Gastroesophageal sphincter (tissue), 4 donors: ENCODE results near the gene SGMS1. TPM values are rescaled to one million over a fixed set of nuclear protein-coding genes. Genes with fewer than 3 reads are reported as not detected.

ENCODE experiments used
- ATAC-seq: fragments of 150-250 bp; one replicate; pipeline ENCODE4 v1.9.1; 2016; ENCODE audit warnings: mild to moderate bottlenecking, moderate library complexity
- H3K27ac ChIP-seq, 4 donors: fragments of 200-600 bp; sonication (generic) in 3 of 4; 1 replicate in 3 of 4; 2 replicates in 1 of 4; pipeline ENCODE4 v1.5.1; 2016 to 2019
- H3K27me3 ChIP-seq: fragments of 200-600 bp; sonication (generic); one replicate; pipeline ENCODE4 v1.5.1; 2019
- H3K36me3 ChIP-seq, 2 donors: fragments of 200-600 bp; sonication (generic); one replicate each; pipeline ENCODE4 v1.5.1; 2019; ENCODE audit warnings: control low read depth in 1 of 2
- H3K4me1 ChIP-seq, 3 donors: fragments of 200-600 bp; sonication (generic); 1 replicate in 2 of 3; 2 replicates in 1 of 3; pipeline ENCODE4 v1.5.1; 2016 to 2019; ENCODE audit warnings: control low read depth in 2 of 3
- H3K4me3 ChIP-seq, 2 donors: fragments of 200-600 bp; sonication (generic); one replicate each; pipeline ENCODE4 v1.5.1; 2019; ENCODE audit warnings: mild to moderate bottlenecking in 1 of 2, moderate library complexity in 1 of 2
- H3K9me3 ChIP-seq, 3 donors: fragments of 200-600 bp; sonication (generic); one replicate each; pipeline ENCODE4 v1.5.1; 2017 to 2019; ENCODE audit warnings: control low read depth in 2 of 3
- EP300 ChIP-seq: sonication (generic); formaldehyde crosslinking; IDR thresholded peaks from one replicate; pipeline ENCODE4 v1.6.1; 2017; ENCODE audit warnings: antibody characterized with exemption, mild to moderate bottlenecking
- POLR2A ChIP-seq, 2 donors: fragments of 450-650 bp; IDR thresholded peaks; one replicate each; pipeline ENCODE4 v1.6.1; 2017; ENCODE audit warnings: antibody characterized with exemption in 2 of 2, mild to moderate bottlenecking in 2 of 2, moderate library complexity in 1 of 2
- POLR2AphosphoS5 ChIP-seq: sonication (generic); formaldehyde crosslinking; IDR thresholded peaks from one replicate; pipeline ENCODE4 v1.6.1; 2017; ENCODE audit warnings: antibody characterized with exemption
- WGBS, 2 donors: methylation state at CpG; one replicate each; pipeline ENCODE4 v1.1.5; 2018; ENCODE audit warnings: low coverage in 1 of 2; 5-methylcytosine and 5-hydroxymethylcytosine counted together
- total RNA-seq, 4 donors: library from RNA; depleted of rRNA; stranded (reverse); fragments of >200 nt; gene quantifications; one replicate each; pipeline ENCODE4 v1.1.0, GENCODE V29; 2016
- TF ChIP-seq, protein P1 (sequence below), 4 experiments: fragments of 200-600 bp in 2 of 4; fragments of 450-650 bp in 2 of 4; sonication (generic) in 1 of 4; IDR thresholded peaks; one replicate each; pipeline ENCODE4 v1.5.1; 2017 to 2019; ENCODE audit warnings: antibody characterized with exemption in 4 of 4, mild to moderate bottlenecking in 2 of 4, moderate library complexity in 2 of 4

The SGMS1 gene
- total RNA-seq, 4 donors from 2014 or later: 57.7 to 116 (median 66.1) TPM

DNA sequence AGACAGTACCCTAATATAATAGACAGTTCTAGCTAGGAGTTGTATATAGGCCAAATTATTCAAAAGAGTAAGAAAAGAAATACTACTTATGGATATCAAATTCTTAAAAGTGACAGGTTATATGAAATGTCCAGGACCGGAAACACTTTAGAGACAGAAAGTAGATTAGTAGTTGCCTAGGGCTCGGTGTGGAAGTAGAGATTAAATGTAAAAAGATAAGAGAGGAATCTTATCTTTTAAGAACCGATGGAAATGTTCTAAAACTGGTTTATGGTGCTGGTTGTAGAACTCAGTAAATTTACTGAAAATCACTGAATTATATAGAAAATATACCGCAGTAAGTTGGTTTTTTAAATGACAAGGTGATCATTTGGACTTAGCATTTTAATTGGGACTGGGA, 224.9 kb downstream of the SGMS1 start:
- WGBS, 2 donors: 72 to 87% methylated on average over 4 of the region's 4 CpGs
- Histone ChIP-seq H3K36me3 (no peaks in the 10 kb centered on the region), H3K27ac (no peak overlapping the region), H3K9me3 (no peaks in the 10 kb centered on the region), H3K4me1 (peaks cover 0 to 15% (median 0%) of the 10 kb centered on the region in 3 donors), H3K4me3 (no peak overlapping the region), H3K27me3 (no peaks in the 10 kb centered on the region)
- ATAC-seq: no peak
- TF ChIP-seq POLR2A (IDR thresholded peaks at IDR 0.05) (no peak), EP300 (no peak), POLR2AphosphoS5 (no peak)
- TF ChIP-seq, protein P1, sequence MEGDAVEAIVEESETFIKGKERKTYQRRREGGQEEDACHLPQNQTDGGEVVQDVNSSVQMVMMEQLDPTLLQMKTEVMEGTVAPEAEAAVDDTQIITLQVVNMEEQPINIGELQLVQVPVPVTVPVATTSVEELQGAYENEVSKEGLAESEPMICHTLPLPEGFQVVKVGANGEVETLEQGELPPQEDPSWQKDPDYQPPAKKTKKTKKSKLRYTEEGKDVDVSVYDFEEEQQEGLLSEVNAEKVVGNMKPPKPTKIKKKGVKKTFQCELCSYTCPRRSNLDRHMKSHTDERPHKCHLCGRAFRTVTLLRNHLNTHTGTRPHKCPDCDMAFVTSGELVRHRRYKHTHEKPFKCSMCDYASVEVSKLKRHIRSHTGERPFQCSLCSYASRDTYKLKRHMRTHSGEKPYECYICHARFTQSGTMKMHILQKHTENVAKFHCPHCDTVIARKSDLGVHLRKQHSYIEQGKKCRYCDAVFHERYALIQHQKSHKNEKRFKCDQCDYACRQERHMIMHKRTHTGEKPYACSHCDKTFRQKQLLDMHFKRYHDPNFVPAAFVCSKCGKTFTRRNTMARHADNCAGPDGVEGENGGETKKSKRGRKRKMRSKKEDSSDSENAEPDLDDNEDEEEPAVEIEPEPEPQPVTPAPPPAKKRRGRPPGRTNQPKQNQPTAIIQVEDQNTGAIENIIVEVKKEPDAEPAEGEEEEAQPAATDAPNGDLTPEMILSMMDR (IDR thresholded peaks at IDR 0.05): no peak

DNA sequence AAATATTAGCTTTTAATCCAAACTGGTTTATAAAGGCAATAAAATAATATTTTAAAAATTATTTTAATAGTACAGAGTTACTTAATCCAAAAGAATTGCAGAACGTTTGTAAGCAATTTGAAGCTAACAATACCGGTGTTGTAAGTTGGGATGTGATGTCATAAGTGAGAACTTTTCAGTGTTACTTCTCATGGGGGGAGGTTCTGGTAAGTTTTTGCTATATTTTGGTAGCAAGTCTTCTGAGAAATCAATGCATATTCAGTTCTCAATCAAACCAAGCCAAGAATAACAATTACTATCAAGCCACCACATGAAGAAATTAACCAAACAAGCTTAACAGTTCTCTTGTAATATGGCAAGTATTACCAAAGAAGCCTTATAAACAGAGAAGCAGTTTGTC, 225.4 kb downstream of the SGMS1 start:
- H3K36me3 ChIP-seq: no peaks in the 10 kb centered on the region
- H3K27me3 ChIP-seq: no peaks in the 10 kb centered on the region
- no peak for TF ChIP-seq POLR2AphosphoS5
- TF ChIP-seq, protein P1 (IDR thresholded peaks at IDR 0.05): no peak
- no peak for TF ChIP-seq POLR2A (IDR thresholded peaks at IDR 0.05)
- no peak for TF ChIP-seq EP300
- no peaks in the 10 kb centered on the region for H3K9me3 ChIP-seq
- H3K4me1 ChIP-seq: peaks cover 0 to 15% (median 0%) of the 10 kb centered on the region in 3 donors
- ATAC-seq: no peak
- no peak overlapping the region for H3K27ac ChIP-seq
- H3K4me3 ChIP-seq: no peak overlapping the region
- WGBS, 2 donors: 55 to 69% methylated on average over 2 of the region's 2 CpGs

DNA sequence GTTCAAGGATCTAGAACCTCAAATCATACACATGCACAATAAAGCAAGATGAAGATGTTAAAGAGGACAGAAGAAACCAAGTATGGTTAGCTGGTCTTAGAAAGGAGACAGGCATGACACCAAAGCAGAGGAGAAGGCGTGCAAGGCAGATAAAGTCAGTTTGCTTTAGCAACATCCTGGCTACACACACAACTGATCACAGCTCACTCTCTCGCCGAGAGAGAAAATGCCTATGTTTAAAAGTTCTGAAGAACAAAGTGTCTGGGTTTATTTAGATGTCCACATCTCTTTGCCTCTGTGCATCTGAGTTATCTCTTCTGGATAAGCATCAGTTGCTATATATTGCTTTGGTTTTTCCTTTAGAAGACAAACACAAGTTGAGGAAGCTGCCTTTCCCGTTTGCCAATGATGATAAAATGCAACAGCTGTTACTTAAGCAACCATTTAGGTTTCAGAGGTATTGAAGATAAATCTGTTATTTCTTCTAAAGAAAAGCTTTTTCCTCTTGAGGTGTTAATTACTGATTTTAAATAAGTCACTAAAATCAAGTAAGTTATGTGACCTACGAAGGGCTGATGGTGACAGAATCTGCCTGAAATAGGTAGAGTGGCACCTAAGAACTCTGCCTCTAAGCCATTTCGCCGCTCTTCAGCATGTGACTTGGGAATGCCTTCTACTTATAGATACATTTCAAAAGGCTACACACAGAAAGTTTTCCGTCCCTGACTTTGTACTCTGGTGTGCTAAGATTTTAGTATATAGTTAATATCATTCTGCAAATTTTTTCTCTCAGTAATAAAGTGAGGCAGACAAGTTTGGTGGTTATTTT, 226.2 kb downstream of the SGMS1 start:
- no peak for ATAC-seq
- 60 to 85% methylated on average over 7 to 8 of the region's 8 CpGs for WGBS, 2 donors
- no peak for TF ChIP-seq EP300
- TF ChIP-seq, protein P1 (IDR thresholded peaks at IDR 0.05): no peak
- no peak for TF ChIP-seq POLR2A (IDR thresholded peaks at IDR 0.05)
- TF ChIP-seq POLR2AphosphoS5: no peak
- no peak overlapping the region for H3K4me3 ChIP-seq
- no peak overlapping the region for H3K27ac ChIP-seq
- H3K9me3 ChIP-seq: no peaks in the 10 kb centered on the region
- peaks cover 0 to 15% (median 0%) of the 10 kb centered on the region in 3 donors for H3K4me1 ChIP-seq
- no peaks in the 10 kb centered on the region for H3K27me3 ChIP-seq
- no peaks in the 10 kb centered on the region for H3K36me3 ChIP-seq

DNA sequence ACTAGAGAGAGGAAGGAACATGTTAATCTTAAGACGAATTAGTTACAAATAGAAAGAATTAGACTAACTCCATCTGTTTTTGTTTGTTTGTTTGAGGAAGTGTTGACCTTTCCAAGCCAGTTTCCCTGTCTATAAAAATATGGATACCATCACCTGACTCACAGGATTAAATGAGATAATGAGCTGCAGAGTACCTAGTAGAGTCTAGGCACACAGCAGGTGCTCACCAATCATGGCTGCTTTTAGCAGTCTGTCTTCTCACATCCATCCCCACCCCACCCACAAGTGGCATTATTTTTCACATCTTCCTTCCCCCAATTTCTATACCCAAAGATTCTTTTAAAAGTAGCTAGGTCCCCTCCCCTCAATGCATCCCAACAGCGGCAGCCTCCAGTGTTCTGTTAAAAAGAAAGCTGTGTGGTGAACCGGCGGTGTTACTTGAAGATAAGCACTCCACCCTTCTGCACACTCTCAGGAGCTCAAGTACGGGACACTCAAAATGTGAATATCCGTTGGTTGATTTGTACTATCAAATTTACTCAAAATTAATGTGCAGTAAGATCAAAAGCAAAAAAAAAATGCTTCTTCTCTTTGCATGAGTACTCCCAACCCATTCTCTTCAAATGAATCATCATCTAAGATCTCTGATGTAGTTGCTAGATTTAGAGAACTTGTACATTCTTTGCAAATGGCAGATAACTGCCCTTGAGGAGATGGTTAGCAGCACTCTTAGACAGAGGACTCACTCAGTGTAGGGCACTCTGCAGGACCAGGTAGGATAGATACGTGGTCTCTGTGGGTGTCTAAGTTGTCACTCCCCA, 227.1 kb downstream of the SGMS1 start:
- no peak for ATAC-seq
- Histone ChIP-seq H3K4me1 (peaks cover 0 to 15% (median 0%) of the 10 kb centered on the region in 3 donors), H3K27ac (no peak overlapping the region), H3K9me3 (no peaks in the 10 kb centered on the region), H3K36me3 (no peaks in the 10 kb centered on the region), H3K27me3 (no peaks in the 10 kb centered on the region), H3K4me3 (no peak overlapping the region)
- no peak for TF ChIP-seq EP300
- TF ChIP-seq POLR2AphosphoS5: no peak
- no peak for TF ChIP-seq POLR2A (IDR thresholded peaks at IDR 0.05)
- TF ChIP-seq, protein P1 (IDR thresholded peaks at IDR 0.05): no peak
- WGBS, 2 donors: 75 to 90% methylated on average over 7 of the region's 7 CpGs
